Stomach (tissue), 9 donors: Measurements from ENCODE around the gene WDR64. TPM values are rescaled to one million over a fixed set of nuclear protein-coding genes. Genes with fewer than 3 reads are reported as not detected.

ENCODE experiments used
- DNase-seq, 2 donors: peaks; one replicate each; pipeline versions ENCODE4 v3.0.0 to v3.0.0-alpha.2; 2013 to 2019
- H3K27ac ChIP-seq, 5 donors: fragments of 200-600 bp in 4 of 5; sonication (generic) in 4 of 5; one replicate each; pipeline ENCODE4 v1.5.1; 2013 to 2019; ENCODE audit warnings: mild to moderate bottlenecking in 1 of 5, moderate library complexity in 1 of 5
- H3K27me3 ChIP-seq, 3 donors: fragments of 200-600 bp; sonication (generic); one replicate each; pipeline ENCODE4 v1.5.1; 2017 to 2019; ENCODE audit warnings: mixed run types in 1 of 3
- H3K36me3 ChIP-seq, 4 donors: fragments of 200-600 bp; sonication (generic); 1 replicate in 3 of 4; 2 replicates in 1 of 4; pipeline ENCODE4 v1.5.1; 2016 to 2019
- H3K4me1 ChIP-seq, 4 donors: fragments of 200-600 bp; sonication (generic); one replicate each; pipeline ENCODE4 v1.5.1; 2016 to 2019
- H3K4me3 ChIP-seq, 4 donors: fragments of 200-600 bp; sonication (generic) in 3 of 4; one replicate each; pipeline ENCODE4 v1.5.1; 2016 to 2019; ENCODE audit warnings: mild to moderate bottlenecking in 1 of 4
- H3K9me3 ChIP-seq, 4 donors: fragments of 200-600 bp; sonication (generic); one replicate each; pipeline ENCODE4 v1.5.1; 2016 to 2019
- EP300 ChIP-seq: sonication (generic); formaldehyde crosslinking; IDR thresholded peaks from one replicate; pipeline ENCODE4 v1.6.1; 2017; ENCODE audit warnings: antibody characterized with exemption
- POLR2A ChIP-seq, 4 donors: fragments of 450-650 bp; IDR thresholded peaks; one replicate each; pipeline ENCODE4 v1.6.1; 2016; ENCODE audit warnings: antibody characterized with exemption in 4 of 4, control low read depth in 2 of 4, mild to moderate bottlenecking in 1 of 4, moderate library complexity in 1 of 4
- POLR2AphosphoS5 ChIP-seq, 3 donors: sonication (generic); formaldehyde crosslinking; IDR thresholded peaks; one replicate each; pipeline ENCODE4 v1.6.1; 2016; ENCODE audit warnings: antibody characterized with exemption in 3 of 3
- WGBS, 5 donors: extraction: QIAGEN DNeasy Blood & Tissue Kit in 3 of 5; methylation state at CpG; one replicate each; pipeline versions ENCODE4 v1.1.5 to v1.1.7; 2013 to 2018; 5-methylcytosine and 5-hydroxymethylcytosine counted together
- intact Hi-C: fragments of 100-400 bp; cut with DNase I; formaldehyde crosslinking; loops from one replicate; pipeline ENCODE4 v1.15.1; 2023; ENCODE audit warnings: low total_unique reads
- polyA plus RNA-seq, 3 donors: library from polyadenylated mRNA; stranded (reverse); fragments of 200-250 nt; gene quantifications; one replicate each; pipeline ENCODE4 v1.2.3, GENCODE V29; 2013
- total RNA-seq, 5 donors: library from RNA; depleted of rRNA; stranded (reverse); fragments of >200 nt; gene quantifications; one replicate each; pipeline versions ENCODE4 v1.1.0 to v1.2.3, GENCODE V29; 2014 to 2016
- TF ChIP-seq, protein P1 (sequence below), 7 experiments: fragments of 450-650 bp in 4 of 7; fragments of 200-600 bp in 3 of 7; sonication (generic) in 3 of 7; IDR thresholded peaks; one replicate each; pipeline ENCODE4 v1.5.1; 2016 to 2019; ENCODE audit warnings: antibody characterized with exemption in 7 of 7, control low read depth in 2 of 7, mild to moderate bottlenecking in 1 of 7
- donor health status: healthy with polysubstance abuse.
- donor health status: Bipolar disorder and iron deficiency.
- donor health status: healthy.

WDR64 gene
- total and polyA plus RNA-seq, 8 donors = 0.61 TPM; not detected in 7

DNA sequence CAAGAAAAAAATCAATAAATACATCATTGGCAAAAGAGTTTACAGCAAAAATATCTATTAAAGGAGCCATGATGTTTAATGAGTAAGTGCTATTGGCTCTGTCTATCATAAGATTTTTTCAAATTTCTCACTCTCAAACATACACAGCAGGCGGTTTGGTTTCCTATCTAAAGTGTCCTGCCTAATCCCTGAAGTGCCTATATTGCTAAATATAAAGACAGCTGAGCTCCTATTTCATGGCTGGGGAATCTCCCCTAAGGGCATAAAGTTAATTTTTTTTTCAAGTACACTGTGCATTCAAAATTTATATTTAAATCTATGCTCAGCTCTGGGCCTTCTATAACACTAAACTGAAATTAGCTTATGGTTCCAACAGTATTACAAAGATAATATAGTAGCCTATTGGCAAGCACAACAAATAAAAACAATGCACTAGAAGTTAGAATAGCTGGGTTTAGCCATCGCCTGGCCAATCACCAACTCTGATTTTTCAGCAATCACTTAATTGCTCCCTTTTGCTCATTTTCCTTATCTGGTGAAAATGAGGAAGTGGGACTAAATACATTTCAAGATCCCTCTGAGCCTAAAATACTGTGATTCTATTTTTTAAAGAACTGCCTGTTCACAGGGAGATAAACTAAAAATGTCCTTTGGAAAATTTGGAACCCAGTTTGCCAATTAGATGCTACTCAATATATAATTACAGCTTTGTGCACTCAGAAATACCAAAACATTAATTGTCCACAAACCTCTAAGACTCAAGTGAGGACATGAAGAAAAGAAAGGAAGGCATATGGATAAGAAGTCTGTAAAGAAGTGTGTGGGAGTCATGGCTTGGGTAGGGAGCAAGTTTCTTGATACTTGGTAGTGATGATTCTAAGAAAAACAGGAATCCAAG, 62.5 kb downstream of the WDR64 start:
- 72 to 86% (median 81%) methylated on average over 2 of the region's 2 CpGs for WGBS, 5 donors
- no peak overlapping the region for H3K4me3 ChIP-seq
- TF ChIP-seq POLR2AphosphoS5 (IDR thresholded peaks at IDR 0.05) (no peak), EP300 (no peak), POLR2A (IDR thresholded peaks at IDR 0.05) (no peak)
- TF ChIP-seq, protein P1, sequence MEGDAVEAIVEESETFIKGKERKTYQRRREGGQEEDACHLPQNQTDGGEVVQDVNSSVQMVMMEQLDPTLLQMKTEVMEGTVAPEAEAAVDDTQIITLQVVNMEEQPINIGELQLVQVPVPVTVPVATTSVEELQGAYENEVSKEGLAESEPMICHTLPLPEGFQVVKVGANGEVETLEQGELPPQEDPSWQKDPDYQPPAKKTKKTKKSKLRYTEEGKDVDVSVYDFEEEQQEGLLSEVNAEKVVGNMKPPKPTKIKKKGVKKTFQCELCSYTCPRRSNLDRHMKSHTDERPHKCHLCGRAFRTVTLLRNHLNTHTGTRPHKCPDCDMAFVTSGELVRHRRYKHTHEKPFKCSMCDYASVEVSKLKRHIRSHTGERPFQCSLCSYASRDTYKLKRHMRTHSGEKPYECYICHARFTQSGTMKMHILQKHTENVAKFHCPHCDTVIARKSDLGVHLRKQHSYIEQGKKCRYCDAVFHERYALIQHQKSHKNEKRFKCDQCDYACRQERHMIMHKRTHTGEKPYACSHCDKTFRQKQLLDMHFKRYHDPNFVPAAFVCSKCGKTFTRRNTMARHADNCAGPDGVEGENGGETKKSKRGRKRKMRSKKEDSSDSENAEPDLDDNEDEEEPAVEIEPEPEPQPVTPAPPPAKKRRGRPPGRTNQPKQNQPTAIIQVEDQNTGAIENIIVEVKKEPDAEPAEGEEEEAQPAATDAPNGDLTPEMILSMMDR (IDR thresholded peaks at IDR 0.05) = no peak
- H3K4me1 ChIP-seq = peaks cover 0 to 4% (median 0%) of the 10 kb centered on the region in 4 donors
- no peak for DNase-seq
- no peak overlapping the region for H3K27ac ChIP-seq
- no peaks in the 10 kb centered on the region for H3K27me3 ChIP-seq
- no peaks in the 10 kb centered on the region for H3K36me3 ChIP-seq
- H3K9me3 ChIP-seq = no peaks in the 10 kb centered on the region
- intact Hi-C loops = no loop called here

DNA sequence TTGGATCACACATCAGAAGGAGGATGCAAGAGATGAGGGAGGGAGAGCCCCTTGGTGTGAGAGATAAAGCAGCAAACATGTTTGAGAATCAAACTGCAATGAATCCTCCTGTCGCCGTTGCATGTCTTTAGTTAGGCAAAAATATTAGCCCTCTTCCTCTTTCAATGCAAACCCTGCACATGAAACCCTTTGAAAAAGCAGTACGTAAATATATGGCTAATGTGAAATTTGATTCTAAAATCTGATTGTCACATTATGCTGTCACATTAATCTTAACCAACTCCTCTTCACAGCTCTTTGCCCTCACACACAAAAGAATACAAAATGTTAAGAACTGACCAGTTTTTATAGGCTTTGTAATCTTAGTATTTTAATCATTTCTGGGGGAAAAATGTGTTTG, 63.4 kb downstream of the WDR64 start:
- no peaks in the 10 kb centered on the region for H3K9me3 ChIP-seq
- H3K4me1 ChIP-seq = peaks cover 0 to 4% (median 0%) of the 10 kb centered on the region in 4 donors
- intact Hi-C loops = no loop called here
- no peak overlapping the region for H3K4me3 ChIP-seq
- no peak for DNase-seq
- WGBS, 5 donors = 72 to 82% (median 76%) methylated on average over 3 of the region's 3 CpGs
- H3K36me3 ChIP-seq = no peaks in the 10 kb centered on the region
- H3K27me3 ChIP-seq = no peaks in the 10 kb centered on the region
- TF ChIP-seq POLR2A (IDR thresholded peaks at IDR 0.05) (no peak), POLR2AphosphoS5 (IDR thresholded peaks at IDR 0.05) (no peak), EP300 (no peak)
- TF ChIP-seq, protein P1 (IDR thresholded peaks at IDR 0.05) = no peak
- no peak overlapping the region for H3K27ac ChIP-seq

DNA sequence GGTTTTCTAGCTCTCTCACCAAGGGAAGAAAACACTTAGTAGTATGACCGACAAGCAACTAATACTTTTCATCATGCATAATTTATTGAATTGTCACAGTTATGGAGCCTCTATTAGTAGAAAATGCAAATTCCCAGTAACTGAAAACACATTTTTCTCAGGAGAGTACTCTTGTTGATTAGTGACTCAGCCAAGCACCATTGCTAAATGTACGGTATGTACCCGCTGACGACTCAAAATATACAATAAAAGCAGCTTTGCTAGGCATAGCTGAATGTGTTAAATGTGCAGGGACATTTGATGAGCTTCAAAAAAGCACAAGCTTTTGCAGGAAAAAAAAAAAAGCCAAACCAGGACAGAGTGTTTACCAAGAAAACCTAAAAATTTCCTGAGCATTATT, 63.9 kb downstream of the WDR64 start:
- WGBS, 5 donors = 88 to 96% (median 93%) methylated on average over 4 of the region's 4 CpGs
- Histone ChIP-seq H3K4me1 (peaks cover 0 to 4% (median 0%) of the 10 kb centered on the region in 4 donors), H3K27me3 (no peaks in the 10 kb centered on the region), H3K36me3 (no peaks in the 10 kb centered on the region), H3K27ac (no peak overlapping the region), H3K4me3 (no peak overlapping the region), H3K9me3 (peaks cover 0 to 3% (median 0%) of the 10 kb centered on the region in 4 donors)
- intact Hi-C loops = no loop called here
- TF ChIP-seq EP300 (no peak), POLR2AphosphoS5 (IDR thresholded peaks at IDR 0.05) (no peak), POLR2A (IDR thresholded peaks at IDR 0.05) (no peak)
- TF ChIP-seq, protein P1 (IDR thresholded peaks at IDR 0.05) = no peak
- no peak for DNase-seq

DNA sequence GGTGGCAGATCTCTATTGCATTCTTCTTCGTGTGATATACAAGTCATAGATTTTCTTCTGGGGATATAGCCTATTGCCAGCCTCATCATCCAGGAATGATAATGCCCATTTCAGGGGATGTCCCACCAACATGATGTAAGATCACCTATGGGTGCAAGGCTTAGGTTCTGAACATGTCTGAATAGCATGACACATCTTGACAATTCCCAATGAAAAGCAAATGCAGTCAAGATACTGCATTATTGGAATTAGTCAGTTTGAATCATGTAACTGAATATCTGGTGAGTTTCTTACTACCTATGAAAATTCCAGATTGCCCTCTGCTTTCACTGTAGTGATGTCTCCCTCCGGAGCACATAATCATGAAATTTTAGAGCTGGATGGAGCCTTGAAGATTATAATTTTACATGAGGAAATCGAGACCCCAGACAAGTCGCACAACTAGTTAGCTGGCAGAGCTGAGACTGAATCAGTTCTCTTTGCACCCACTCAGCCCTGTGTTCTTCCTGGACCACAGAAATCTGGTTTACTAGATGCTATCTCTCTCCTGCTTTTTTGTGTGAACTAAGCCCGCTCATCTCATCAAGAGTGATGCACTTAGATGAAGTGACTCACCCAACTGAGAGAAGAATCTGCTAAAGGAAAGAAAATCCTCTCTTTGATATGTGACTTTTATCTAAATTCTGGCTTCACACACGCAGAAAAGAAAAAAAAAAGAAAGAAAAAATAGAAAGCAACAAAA, 65.0 kb downstream of the WDR64 start:
- 64 to 72% (median 68%) methylated on average over 6 of the region's 6 CpGs for WGBS, 5 donors
- intact Hi-C loops = no loop called here
- Histone ChIP-seq H3K27ac (no peak overlapping the region), H3K4me3 (no peak overlapping the region), H3K27me3 (no peaks in the 10 kb centered on the region), H3K36me3 (no peaks in the 10 kb centered on the region), H3K4me1 (peaks cover 0 to 4% (median 0%) of the 10 kb centered on the region in 4 donors), H3K9me3 (peaks cover 0 to 5% (median 0%) of the 10 kb centered on the region in 4 donors)
- DNase-seq = peak in 1 of 2 donors; percentile 9
- TF ChIP-seq EP300 = no peak
- TF ChIP-seq, protein P1 (IDR thresholded peaks at IDR 0.05) = no peak
- TF ChIP-seq POLR2A (IDR thresholded peaks at IDR 0.05) = no peak
- TF ChIP-seq POLR2AphosphoS5 (IDR thresholded peaks at IDR 0.05) = no peak
